ENCODE results near the gene NINJ1.
"Not testable (repeated sequence)": the region's sequence is repeated elsewhere in the genome, so short reads cannot be mapped to it uniquely, and the experiment has no call there.

The NINJ1 gene

GRCh38 chr9:93159601-93160471 is 25.8 kb upstream of the NINJ1 start:
- peak; percentile 47 to 80 for DNase-seq

GRCh38 chr9:93156475-93157008 is 22.5 kb upstream of the NINJ1 start:
- DNase-seq: no peak

- DNase-seq: peak; percentile 77 to 90
Measured at GRCh38 chr9:93155716-93156474, 21.8 kb upstream of the NINJ1 start.

GRCh38 chr9:93154293-93154903 is 20.3 kb upstream of the NINJ1 start:
- peak; percentile 40 to 75 for DNase-seq

GRCh38 chr9:93151097-93151784 is 17.2 kb upstream of the NINJ1 start:
- DNase-seq: no peak

GRCh38 chr9:93149361-93149760 is 15.3 kb upstream of the NINJ1 start:
- DNase-seq: no peak

GRCh38 chr9:93148721-93149120 is 14.7 kb upstream of the NINJ1 start:
- DNase-seq: no peak

- DNase-seq: no peak
Measured at GRCh38 chr9:93147632-93148031, 13.6 kb upstream of the NINJ1 start.

- not testable (repeated sequence) for DNase-seq
Measured at GRCh38 chr9:93146696-93147095, 12.6 kb upstream of the NINJ1 start.

- peak in 1 of 2 experiments; percentile 35 for DNase-seq
Measured at GRCh38 chr9:93143830-93144530, 9.9 kb upstream of the NINJ1 start.

GRCh38 chr9:93141771-93142483 is 7.9 kb upstream of the NINJ1 start:
- no peak for DNase-seq

- DNase-seq: no peak
Measured at GRCh38 chr9:93139365-93140182, 5.5 kb upstream of the NINJ1 start.

GRCh38 chr9:93138171-93138764 is 4.2 kb upstream of the NINJ1 start:
- DNase-seq: peak; percentile 74 to 90

- DNase-seq: no peak
Measured at GRCh38 chr9:93137362-93137761, 3.3 kb upstream of the NINJ1 start.

GRCh38 chr9:93136011-93136440 is 2.0 kb upstream of the NINJ1 start:
- peak in 1 of 2 experiments; percentile 40 for DNase-seq

GRCh38 chr9:93134740-93135444 is 841 bp upstream of the NINJ1 start:
- DNase-seq: peak; percentile 78 to 94

- DNase-seq: peak in 1 of 2 experiments; percentile 34
Measured at GRCh38 chr9:93133681-93134014, 403 bp downstream of the NINJ1 start.

GRCh38 chr9:93132946-93133680 is 938 bp downstream of the NINJ1 start:
- DNase-seq: no peak

Measured in NCI-H524 (cell line).